K562 (cell line): ENCODE data around the gene HPCAL1. TPM values are rescaled to one million over a fixed set of nuclear protein-coding genes. Genes with fewer than 3 reads are reported as not detected.
A peak's percentile ranks its signal among the peaks of the same experiment; 100 is the strongest.

ENCODE experiments used
- ARID1B ChIP-seq: fragments of 450-650 bp; IDR thresholded peaks from 2 replicates; pipeline ENCODE4 v1.6.1; 2016; ENCODE audit warnings: antibody characterized with exemption, mild to moderate bottlenecking, inconsistent platforms
- NFIC ChIP-seq: fragments of 450-650 bp; IDR thresholded peaks from 2 replicates; pipeline ENCODE4 v1.6.1; 2017; ENCODE audit warnings: mild to moderate bottlenecking, inconsistent platforms
- REST ChIP-seq, 2 experiments: fragments of 450-650 bp; formaldehyde crosslinking in 1 of 2; IDR thresholded peaks; 2 replicates each; pipeline versions ENCODE4 v1.4.0 to v1.6.1; 2014 to 2020; ENCODE audit warnings: mild to moderate bottlenecking in 2 of 2, borderline replicate concordance in 1 of 2, low read depth in 1 of 2
- THRA ChIP-seq: fragments of 450-650 bp; IDR thresholded peaks from 2 replicates; pipeline ENCODE4 v1.6.1; 2017; ENCODE audit warnings: mild to moderate bottlenecking, moderate library complexity
- ZKSCAN8 ChIP-seq: fragments of 200-800 bp; sonication (Bioruptor generic); IDR thresholded peaks from 2 replicates; pipeline ENCODE4 v1.6.1; 2016; ENCODE audit warnings: missing genetic modification characterization, missing compliant biosample characterization
- ZNF174 ChIP-seq: fragments of 250-450 bp; sonication (Bioruptor Pico); IDR thresholded peaks from 2 replicates; pipeline ENCODE4 v1.4.0; 2020; ENCODE audit warnings: mild to moderate bottlenecking
- ZNF398 ChIP-seq: fragments of 250-450 bp; sonication (Bioruptor Pico); IDR thresholded peaks from 2 replicates; pipeline ENCODE4 v1.8.0; 2021; ENCODE audit warnings: moderate library complexity, mild to moderate bottlenecking, inconsistent platforms
- ZNF431 ChIP-seq: sonication (generic); formaldehyde crosslinking; IDR thresholded peaks from 2 replicates; pipeline ENCODE4 v1.8.0; 2022; ENCODE audit warnings: mild to moderate bottlenecking, missing genetic modification reagents
- polyA plus RNA-seq, 8 experiments: library from polyadenylated mRNA; depleted of rRNA in 4 of 8; stranded (reverse) in 5 of 8; unstranded in 3 of 8; fragments of >200 nt; fragmentation: Nextera tagmentation in 2 of 8; fragmentation: Illumina TruSeq in 1 of 8; extraction: Ambion mirVana in 2 of 8; extraction: Trizol in 1 of 8; gene quantifications; 2 replicates each; pipeline versions ENCODE4 v1.2.1 to v1.2.3, GENCODE V29; 2011 to 2014; ENCODE audit warnings: inconsistent platforms in 1 of 8, missing spikeins in 1 of 8
- total RNA-seq, 7 experiments: library from RNA; depleted of rRNA in 6 of 7; stranded (reverse); fragments of >200 nt in 6 of 7; fragmentation: Illumina TruSeq in 2 of 7; extraction: Trizol in 2 of 7; gene quantifications; 2 replicates each; pipeline versions ENCODE4 v1.2.1 to v1.2.3, GENCODE V29; 2011 to 2021; ENCODE audit warnings: low replicate concordance in 1 of 7

Gene HPCAL1
- total and polyA plus RNA-seq, 9 of the 15 experiments (the other 6 are each of a cell fraction or from before 2014, with no cell fraction given), result 2.7 to 65.5 (median 23.9) TPM

- peak; percentile 85 for TF ChIP-seq ARID1B
- TF ChIP-seq ZNF398 (CRISPR knock-in tag), result no peak
- peak; percentile 11; the same call in 1 of the 2 replicates for TF ChIP-seq NFIC
- no peak for TF ChIP-seq ZNF431 (CRISPR knock-in tag)
- peak; percentile 71 for TF ChIP-seq ZKSCAN8 (CRISPR knock-in tag)
- TF ChIP-seq REST (IDR thresholded peaks at IDR 0.05; ENCODE audit: borderline replicate concordance), result no peak
- TF ChIP-seq REST (CRISPR knock-in tag; IDR thresholded peaks at IDR 0.05; ENCODE audit: low read depth), result no peak
- no peak for TF ChIP-seq ZNF174 (CRISPR knock-in tag)
- no peak for TF ChIP-seq THRA
Observed at GRCh38 chr2:10283106-10284062, 19.3 kb upstream of the HPCAL1 start (continued).
